ENCODE measurements around the gene TMEM151B.

The TMEM151B gene

GRCh38 chr6:44268095-44268628 is 2.1 kb upstream of the TMEM151B start:
- TF ChIP-seq TCF12 (IDR thresholded peaks at IDR 0.05; ENCODE audit: low read depth) (0 out of 2 replicates have a peak, but pooled peaks have one; percentile 26), RAD21 (IDR thresholded peaks at IDR 0.05; ENCODE audit: low read depth) (peak; percentile 93), NFIC (IDR thresholded peaks at IDR 0.05) (peak; percentile 51; the same call in 1 of the 2 replicates), YY1 (IDR thresholded peaks at IDR 0.05; ENCODE audit: low read depth) (no peak), EP300 (IDR thresholded peaks at IDR 0.05; ENCODE audit: borderline replicate concordance) (no peak)

- TF ChIP-seq USF1 (IDR thresholded peaks at IDR 0.05) (no peak), NFIC (IDR thresholded peaks at IDR 0.05) (no peak), CEBPB (IDR thresholded peaks at IDR 0.05) (no peak), CREB1 (IDR thresholded peaks at IDR 0.05; ENCODE audit: low read depth) (no peak), TEAD4 (IDR thresholded peaks at IDR 0.05) (no peak), TAF1 (IDR thresholded peaks at IDR 0.05; ENCODE audit: low read depth) (no peak), EP300 (IDR thresholded peaks at IDR 0.05; ENCODE audit: borderline replicate concordance) (no peak), ZBTB7A (IDR thresholded peaks at IDR 0.05; ENCODE audit: low read depth) (no peak), REST (IDR thresholded peaks at IDR 0.05; ENCODE audit: low read depth) (no peak), FOXM1 (IDR thresholded peaks at IDR 0.05; ENCODE audit: borderline replicate concordance, low read depth) (no peak), TCF12 (IDR thresholded peaks at IDR 0.05; ENCODE audit: low read depth) (no peak), RAD21 (IDR thresholded peaks at IDR 0.05; ENCODE audit: low read depth) (no peak), EGR1 (IDR thresholded peaks at IDR 0.05) (no peak)
- TF ChIP-seq, protein P1, sequence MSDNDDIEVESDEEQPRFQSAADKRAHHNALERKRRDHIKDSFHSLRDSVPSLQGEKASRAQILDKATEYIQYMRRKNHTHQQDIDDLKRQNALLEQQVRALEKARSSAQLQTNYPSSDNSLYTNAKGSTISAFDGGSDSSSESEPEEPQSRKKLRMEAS (IDR thresholded peaks at IDR 0.05), result no peak
Observed at GRCh38 chr6:44269178-44269920, 901 bp upstream of the TMEM151B start.

DNA sequence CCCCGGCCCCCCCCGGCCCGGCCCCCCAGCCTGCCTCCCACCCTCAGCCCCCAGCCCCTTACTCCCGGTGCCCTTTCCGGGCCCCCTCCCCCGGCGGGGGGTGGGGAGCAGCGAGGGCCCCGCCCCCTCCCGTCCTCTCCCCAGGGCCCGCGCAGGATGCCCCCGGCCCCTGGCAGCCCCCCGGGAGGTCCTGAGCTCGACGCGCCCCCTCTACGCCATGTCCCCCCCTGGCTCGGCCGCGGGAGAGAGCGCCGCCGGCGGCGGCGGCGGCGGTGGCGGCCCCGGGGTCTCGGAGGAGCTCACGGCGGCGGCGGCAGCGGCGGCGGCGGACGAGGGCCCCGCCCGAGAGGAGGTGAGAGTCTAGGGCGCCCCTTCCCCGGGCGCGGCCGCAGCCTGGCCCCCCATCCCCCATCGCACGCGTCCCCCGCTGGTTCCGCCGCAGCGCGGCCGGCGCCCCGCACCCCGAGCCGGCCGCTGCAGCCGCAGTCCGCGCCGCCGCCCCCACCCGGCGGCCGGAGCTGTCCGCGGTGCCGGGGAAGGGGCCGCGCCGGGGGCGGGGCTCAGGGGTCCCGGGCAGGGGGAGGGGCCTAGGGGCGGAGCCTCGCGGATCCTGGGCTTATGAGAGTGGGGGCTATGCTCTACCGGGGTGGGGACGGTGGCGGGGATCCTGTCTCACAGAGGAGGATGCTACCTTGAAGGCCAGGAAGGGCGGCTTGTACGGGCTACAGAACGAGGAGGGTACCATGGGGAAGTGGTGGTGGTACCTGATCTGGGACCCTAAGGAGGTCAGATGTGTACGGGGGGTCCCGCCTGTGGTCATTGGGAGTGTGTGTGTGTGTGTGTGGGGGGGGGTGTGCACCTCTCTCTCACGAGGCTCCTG is 516 bp downstream of the TMEM151B start:
- peak; percentile 79 for TF ChIP-seq REST (IDR thresholded peaks at IDR 0.05; ENCODE audit: low read depth)
- no peak for TF ChIP-seq FOXM1 (IDR thresholded peaks at IDR 0.05; ENCODE audit: borderline replicate concordance, low read depth)

DNA sequence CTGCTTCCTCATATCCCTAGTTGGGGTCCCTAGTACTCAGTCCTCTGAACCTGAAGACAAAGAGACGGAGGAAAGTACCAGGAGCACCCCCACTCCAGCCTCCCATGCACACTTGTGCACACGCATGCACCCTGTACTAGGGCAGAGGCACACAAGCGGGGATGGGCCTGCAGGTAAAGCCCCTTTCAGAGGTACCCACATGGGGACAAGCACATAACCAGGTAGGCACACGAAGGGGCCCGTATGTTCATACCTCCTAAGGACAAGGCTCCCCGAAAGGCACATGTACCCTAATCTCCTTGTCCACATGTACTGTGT is 1.1 kb downstream of the TMEM151B start:
- no peak for TF ChIP-seq CEBPB (IDR thresholded peaks at IDR 0.05)
- no peak for TF ChIP-seq FOXM1 (IDR thresholded peaks at IDR 0.05; ENCODE audit: borderline replicate concordance, low read depth)
- TF ChIP-seq RAD21 (IDR thresholded peaks at IDR 0.05; ENCODE audit: low read depth), result no peak
- no peak for TF ChIP-seq YY1 (IDR thresholded peaks at IDR 0.05; ENCODE audit: low read depth)
- TF ChIP-seq TCF12 (IDR thresholded peaks at IDR 0.05; ENCODE audit: low read depth), result no peak
- no peak for TF ChIP-seq ZBTB7A (IDR thresholded peaks at IDR 0.05; ENCODE audit: low read depth)
- TF ChIP-seq TEAD4 (IDR thresholded peaks at IDR 0.05), result no peak
- TF ChIP-seq CREB1 (IDR thresholded peaks at IDR 0.05; ENCODE audit: low read depth), result no peak
- no peak for TF ChIP-seq USF1 (IDR thresholded peaks at IDR 0.05)
- TF ChIP-seq EGR1 (IDR thresholded peaks at IDR 0.05), result no peak

- TF ChIP-seq CEBPB (IDR thresholded peaks at IDR 0.05) (no peak), TEAD4 (IDR thresholded peaks at IDR 0.05) (no peak), RAD21 (IDR thresholded peaks at IDR 0.05; ENCODE audit: low read depth) (no peak), TCF12 (IDR thresholded peaks at IDR 0.05; ENCODE audit: low read depth) (no peak), ZBTB7A (IDR thresholded peaks at IDR 0.05; ENCODE audit: low read depth) (no peak), NFIC (IDR thresholded peaks at IDR 0.05) (no peak), TAF1 (IDR thresholded peaks at IDR 0.05; ENCODE audit: low read depth) (no peak), REST (IDR thresholded peaks at IDR 0.05; ENCODE audit: low read depth) (no peak), CREB1 (IDR thresholded peaks at IDR 0.05; ENCODE audit: low read depth) (no peak), EGR1 (IDR thresholded peaks at IDR 0.05) (no peak), FOXM1 (IDR thresholded peaks at IDR 0.05; ENCODE audit: borderline replicate concordance, low read depth) (no peak), USF1 (IDR thresholded peaks at IDR 0.05) (no peak)
- TF ChIP-seq, protein P1 (IDR thresholded peaks at IDR 0.05), result no peak
Observed at GRCh38 chr6:44271914-44272313, 1.7 kb downstream of the TMEM151B start.
